ENCODE data around the gene BCAS1. TPM values are rescaled to one million over a fixed set of nuclear protein-coding genes. Genes with fewer than 3 reads are reported as not detected.

BCAS1 gene
- total and polyA plus RNA-seq, 2 donors (not counting 3 experiments of a cell fraction or from before 2014, with no cell fraction given) = not detected

- dilution Hi-C loops (cut with MboI; ENCODE audit: extremely low pct_ligation_motif_present, low sequenced_read_pairs) = no loop called here
- BruUV-seq (replicated peaks) = no TSS peak
- intact Hi-C loops (cut with micrococcal nuclease) = no loop called here
These were observed 71.3 kb downstream of the BCAS1 start for GRCh38 chr20:53999077-53999476.

More at GRCh38 chr20:53999077-53999476, 71.3 kb downstream of the BCAS1 start:
- ChIA-PET CTCF (no interaction called here), POLR2A (no interaction called here)
- Histone ChIP-seq H3K79me2 (ENCODE audit: control insufficient read depth, insufficient read depth, low read length) (no peaks in the 10 kb centered on the region), H3K9me3 (replicated peaks; ENCODE audit: control insufficient read depth, insufficient read depth, low read length) (no peaks in the 10 kb centered on the region), H3K36me3 (ENCODE audit: control insufficient read depth in 2 of 2, extremely low read depth in 1 of 2, insufficient read depth in 2 of 2, low read length in 2 of 2) (no peaks in the 10 kb centered on the region), H3K9me1 (replicated peaks; ENCODE audit: control insufficient read depth, extremely low read depth, insufficient read depth, low read length) (no peaks in the 10 kb centered on the region), H3K27ac (ENCODE audit: insufficient read depth, low read depth, low read length) (no peak overlapping the region), H3K9ac (replicated peaks; ENCODE audit: extremely low read depth, insufficient read depth, low read length) (no peak overlapping the region), H3K4me3 (replicated peaks in 1 of 3; ENCODE audit: insufficient read depth in 1 of 3, low read depth in 1 of 3, low read length in 3 of 3) (no peak overlapping the region), H2AFZ (ENCODE audit: low read depth, low read length) (no peak overlapping the region), H4K20me1 (replicated peaks; ENCODE audit: control insufficient read depth, extremely low read depth, insufficient read depth, low read length) (no peaks in the 10 kb centered on the region), H3K27me3 (ENCODE audit: control insufficient read depth in 2 of 2, insufficient read depth in 2 of 2, low read length in 2 of 2) (no peaks in the 10 kb centered on the region), H3K4me2 (ENCODE audit: insufficient read depth, low read length) (no peak overlapping the region), H3K4me1 (ENCODE audit: control insufficient read depth, extremely low read depth, insufficient read depth, low read length) (no peaks in the 10 kb centered on the region)
- TF ChIP-seq EZH2 (IDR thresholded peaks at IDR 0.05; ENCODE audit: borderline replicate concordance, low read depth, low read length, severe bottlenecking) (no peak), JUN (IDR thresholded peaks at IDR 0.05; ENCODE audit: borderline replicate concordance, insufficient read depth, insufficient read length, low read depth) (no peak), MAX (IDR thresholded peaks at IDR 0.05; ENCODE audit: insufficient read depth, insufficient read length) (no peak), CTCF (IDR thresholded peaks at IDR 0.05; ENCODE audit: extremely low read depth in 1 of 2, insufficient read depth in 1 of 2, low read depth in 1 of 2, low read length in 2 of 2) (no peak), FOS (IDR thresholded peaks at IDR 0.05; ENCODE audit: borderline replicate concordance, insufficient read depth, low read length) (no peak), POLR2A (IDR thresholded peaks at IDR 0.05; ENCODE audit: low read depth, low read length) (no peak), POLR2AphosphoS5 (IDR thresholded peaks at IDR 0.05; ENCODE audit: insufficient read depth, low read depth, low read length) (no peak), MYC (IDR thresholded peaks at IDR 0.05; ENCODE audit: low read depth, low read length) (no peak), GATA2 (IDR thresholded peaks at IDR 0.05; ENCODE audit: insufficient read depth, insufficient read length, low read depth, low read length) (no peak)
- DNase-seq (ENCODE audit: low read depth, low spot score) (no peak), FAIRE-seq (no peak)
